MCF 10A (cell line): ENCODE measurements around the gene CAV1. TPM values are rescaled to one million over a fixed set of nuclear protein-coding genes. Genes with fewer than 3 reads are reported as not detected.

Experiments
- BruUV-seq: library from RNA; stranded (reverse); fragments of 400-500 nt; replicated peaks from 2 replicates; lab custom pipeline; 2021; lab: Mats Ljungman, UMichigan
- CTCF ChIA-PET: fragments of 300-600 bp; sonication (Branson Sonifier 250); formaldehyde crosslinking; extraction: SDS; loops from one replicate; lab custom pipeline; 2021; ENCODE audit warnings: antibody characterized with exemption, inconsistent platforms; lab: Yijun Ruan, JAX
- POLR2A ChIA-PET: fragments of 300-600, 350-650 bp; sonication (Branson Sonifier 250); formaldehyde crosslinking; extraction: SDS; loops from one replicate; lab custom pipeline; 2020; ENCODE audit warnings: antibody characterized with exemption, inconsistent platforms; lab: Yijun Ruan, JAX
- DNase-seq: peaks from one replicate; pipeline ENCODE4 v3.0.0-alpha.2; 2018; ENCODE audit not compliant: unreplicated experiment
- H3K27ac Mint-ChIP-seq: one replicate; pipeline ENCODE4 v1.8.0; 2022; ENCODE audit warnings: mild to moderate bottlenecking, low read depth, mixed read lengths; ENCODE audit not compliant: unreplicated experiment
- H3K27me3 Mint-ChIP-seq: one replicate; pipeline ENCODE4 v1.8.0; 2022; ENCODE audit warnings: mixed read lengths; ENCODE audit not compliant: insufficient read depth, unreplicated experiment
- H3K36me3 Mint-ChIP-seq: one replicate; pipeline ENCODE4 v1.8.0; 2022; ENCODE audit warnings: mild to moderate bottlenecking, moderate library complexity, mixed read lengths; ENCODE audit not compliant: insufficient read depth, unreplicated experiment
- H3K4me1 Mint-ChIP-seq: one replicate; pipeline ENCODE4 v1.8.0; 2022; ENCODE audit warnings: mixed read lengths; ENCODE audit not compliant: insufficient read depth, unreplicated experiment
- H3K4me3 Mint-ChIP-seq: one replicate; pipeline ENCODE4 v1.8.0; 2022; ENCODE audit warnings: mild to moderate bottlenecking, moderate library complexity, mixed read lengths; ENCODE audit not compliant: unreplicated experiment
- H3K9me3 Mint-ChIP-seq: one replicate; pipeline ENCODE4 v1.8.0; 2022; ENCODE audit warnings: mixed read lengths; ENCODE audit not compliant: unreplicated experiment
- CTCF ChIP-seq: fragments of 200-600 bp; IDR thresholded peaks from one replicate; pipeline ENCODE4 v1.8.0; 2022; ENCODE audit warnings: antibody characterized with exemption, mild to moderate bottlenecking; ENCODE audit not compliant: unreplicated experiment
- intact Hi-C: fragments of 100-400 bp; cut with micrococcal nuclease; formaldehyde crosslinking; loops from 2 replicates; pipeline ENCODE4 v1.14.1; 2022
- total RNA-seq: library from RNA; stranded (reverse); gene quantifications from 2 replicates; pipeline ENCODE4 v1.2.3, GENCODE V29; 2022

The CAV1 gene
- total RNA-seq, 1 experiment from 2014 or later = 267 TPM

GRCh38 chr7:116525298-116525912 lies 569 bp downstream of the CAV1 start:
- TF ChIP-seq CTCF = no peak
- Mint-ChIP-seq H3K36me3 (peaks cover 52% of the 10 kb centered on the region), H3K4me3 (peak overlapping the region; percentile 99), H3K9me3 (no peaks in the 10 kb centered on the region), H3K27me3 (no peaks in the 10 kb centered on the region), H3K4me1 (peaks cover 37% of the 10 kb centered on the region), H3K27ac (peak overlapping the region; percentile 90)
- intact Hi-C loops = loop anchor here (2.0 to 5.0 kb wide), 5 partner anchors 47 to 353 kb away; no protein-coding TSS in a partner anchor
- ChIA-PET POLR2A (interaction anchor here (0.6 to 6.4 kb wide), 45 partner anchors 10 to 349 kb away, joined by 3 to 241 read pairs (median 6); partner anchors contain the start of genes CAV2 and TES), CTCF (interaction anchor here (0.5 to 6.3 kb wide), 47 partner anchors 10 to 352 kb away, joined by 3 to 108 read pairs (median 5); partner anchors contain the start of gene CAV2)
- DNase-seq = peak; percentile 46
- BruUV-seq = TSS peak; percentile 13

GRCh38 chr7:116525913-116526861 lies 1.4 kb downstream of the CAV1 start:
- Mint-ChIP-seq H3K27me3 (no peaks in the 10 kb centered on the region), H3K36me3 (peaks cover 60% of the 10 kb centered on the region), H3K9me3 (no peaks in the 10 kb centered on the region), H3K27ac (peak overlapping the region; percentile 90), H3K4me1 (peaks cover 39% of the 10 kb centered on the region), H3K4me3 (peak overlapping the region; percentile 99)
- DNase-seq = peak; percentile 85
- CTCF ChIA-PET = interaction anchor here (0.5 to 6.3 kb wide), 70 partner anchors 9 to 355 kb away, joined by 3 to 108 read pairs (median 4); partner anchors contain the start of gene CAV2
- intact Hi-C loops = loop anchor here (1.0 to 5.0 kb wide), 9 partner anchors 26 to 353 kb away; no protein-coding TSS in a partner anchor
- TF ChIP-seq CTCF = peak; percentile 81
- TSS peak; percentile 49 for BruUV-seq
- POLR2A ChIA-PET = interaction anchor here (0.6 to 6.4 kb wide), 56 partner anchors 9 to 427 kb away, joined by 3 to 241 read pairs (median 5); partner anchors contain the start of genes CAV2, ST7 and TES

GRCh38 chr7:116526897-116527296 lies 2.1 kb downstream of the CAV1 start:
- no TSS peak for BruUV-seq
- H3K27ac Mint-ChIP-seq = peak overlapping the region; percentile 90
- peak; percentile 47 for DNase-seq
- CTCF ChIA-PET = interaction anchor here (0.6 to 6.3 kb wide), 50 partner anchors 9 to 356 kb away, joined by 3 to 108 read pairs (median 5); partner anchors contain the start of gene CAV2
- TF ChIP-seq CTCF = no peak
- H3K4me3 Mint-ChIP-seq = peak overlapping the region; percentile 99
- H3K36me3 Mint-ChIP-seq = peaks cover 67% of the 10 kb centered on the region
- H3K4me1 Mint-ChIP-seq = peaks cover 33% of the 10 kb centered on the region
- no peaks in the 10 kb centered on the region for H3K27me3 Mint-ChIP-seq
- intact Hi-C loops = loop anchor here (1.0 to 5.0 kb wide), 7 partner anchors 27 to 280 kb away; no protein-coding TSS in a partner anchor
- POLR2A ChIA-PET = interaction anchor here (0.5 to 6.4 kb wide), 47 partner anchors 9 to 1513 kb away, joined by 3 to 241 read pairs (median 5); partner anchors contain the start of genes CAV2, ST7 and TES
- H3K9me3 Mint-ChIP-seq = no peaks in the 10 kb centered on the region
